Esophagus muscularis mucosa (tissue), 4 donors: ENCODE measurements around the gene MACROD2.

Source experiments
- CTCF ChIP-seq, 3 experiments: fragments of 200-600 bp in 2 of 3; fragments of 450-650 bp in 1 of 3; sonication (generic) in 2 of 3; IDR thresholded peaks; one replicate each; pipeline ENCODE4 v1.5.1; 2017 to 2019; ENCODE audit warnings: antibody characterized with exemption in 3 of 3, mild to moderate bottlenecking in 2 of 3, moderate library complexity in 1 of 3
- EP300 ChIP-seq: sonication (generic); formaldehyde crosslinking; IDR thresholded peaks from one replicate; pipeline ENCODE4 v1.6.1; 2017; ENCODE audit warnings: antibody characterized with exemption
- POLR2A ChIP-seq: fragments of 450-650 bp; IDR thresholded peaks from one replicate; pipeline ENCODE4 v1.6.1; 2017; ENCODE audit warnings: antibody characterized with exemption, moderate library complexity, mild to moderate bottlenecking, low read depth
- POLR2AphosphoS5 ChIP-seq, 2 donors: sonication (generic); formaldehyde crosslinking; IDR thresholded peaks; one replicate each; pipeline ENCODE4 v1.6.1; 2017; ENCODE audit warnings: antibody characterized with exemption in 2 of 2

GRCh38 chr20:15455279-15455678 is 1460.0 kb downstream of the MACROD2 start:
- TF ChIP-seq CTCF (IDR thresholded peaks at IDR 0.05) (no peak), POLR2A (no peak), POLR2AphosphoS5 (IDR thresholded peaks at IDR 0.05) (no peak), EP300 (no peak)
